ENCODE results near the gene AOC2.
"Not testable (repeated sequence)": the region's sequence is repeated elsewhere in the genome, so short reads cannot be mapped to it uniquely, and the experiment has no call there.

AOC2 gene

DNA sequence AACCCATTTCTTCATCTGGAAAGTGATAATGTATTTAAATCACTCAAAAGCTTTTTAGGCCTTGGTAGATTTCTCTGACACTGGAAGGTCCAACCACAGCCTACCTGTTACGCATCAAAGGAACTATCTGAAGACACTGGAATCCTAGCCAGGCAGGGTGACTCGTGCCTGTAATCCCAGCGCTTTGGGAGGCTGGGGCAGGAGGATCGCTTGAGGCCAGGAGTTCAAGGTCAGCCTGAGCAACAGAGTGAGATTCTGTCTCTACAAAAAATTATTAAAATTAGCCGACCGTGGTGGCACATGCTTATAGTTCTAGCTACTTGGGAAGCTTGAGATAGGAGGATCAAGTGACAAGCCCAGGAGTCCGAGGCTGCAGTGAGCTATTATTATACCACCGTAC lies 37.8 kb downstream of the AOC2 start:
- DNase-seq = no peak

DNA sequence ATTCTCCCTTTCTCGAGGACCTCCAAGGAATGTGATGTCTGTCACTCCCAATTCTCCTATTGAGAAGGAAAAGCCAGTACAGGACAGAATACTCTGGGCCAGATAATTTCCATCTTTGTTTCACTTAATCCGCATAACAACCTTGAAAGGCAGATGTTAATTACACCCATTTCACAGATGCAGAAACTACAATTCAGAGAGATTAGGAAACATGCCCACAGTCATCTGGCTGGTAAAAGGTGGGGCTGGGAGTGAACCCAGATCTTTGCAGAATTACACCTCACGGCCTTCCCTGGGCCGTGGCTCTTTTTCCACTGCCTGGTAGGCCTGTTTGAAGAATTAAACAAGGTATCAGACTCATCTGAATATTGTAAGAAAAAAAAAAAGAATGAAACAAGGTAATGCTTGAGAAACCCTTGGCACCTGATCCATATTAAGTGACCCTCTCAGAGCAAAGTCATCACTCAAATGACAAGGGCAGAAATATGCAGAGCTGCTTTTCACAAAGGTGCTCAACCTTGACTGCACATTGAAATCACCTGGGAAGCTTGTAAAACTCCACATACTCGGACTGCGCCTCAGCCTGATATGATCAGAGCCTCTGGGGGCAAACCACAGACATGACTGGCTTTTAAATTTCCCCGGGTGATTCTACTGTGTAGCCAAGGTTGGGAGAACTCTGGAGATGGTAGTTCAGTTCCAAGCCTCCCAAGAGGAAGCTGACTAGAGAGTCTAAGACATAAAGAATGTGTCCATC lies 39.6 kb downstream of the AOC2 start:
- DNase-seq = no peak

DNA sequence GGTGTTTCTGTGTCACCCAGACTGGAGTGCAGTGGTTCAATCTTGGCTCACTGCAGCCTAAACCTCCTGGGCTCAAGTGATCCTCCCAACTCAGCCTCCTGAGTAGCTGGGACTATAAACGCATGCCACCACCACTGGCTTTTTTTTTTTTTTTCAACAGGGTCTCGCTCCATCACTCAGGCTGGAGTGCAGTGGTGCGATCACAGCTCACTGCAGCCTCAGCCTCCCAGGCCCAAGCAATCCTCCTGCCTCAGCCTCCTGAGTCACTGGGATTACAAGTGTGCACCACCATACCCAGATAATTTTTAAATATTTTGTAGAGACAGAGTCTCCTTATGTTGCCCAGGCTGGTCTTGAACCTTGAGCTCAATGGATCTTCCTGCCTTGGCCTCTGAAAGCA lies 41.4 kb downstream of the AOC2 start:
- not testable (repeated sequence) for DNase-seq

DNA sequence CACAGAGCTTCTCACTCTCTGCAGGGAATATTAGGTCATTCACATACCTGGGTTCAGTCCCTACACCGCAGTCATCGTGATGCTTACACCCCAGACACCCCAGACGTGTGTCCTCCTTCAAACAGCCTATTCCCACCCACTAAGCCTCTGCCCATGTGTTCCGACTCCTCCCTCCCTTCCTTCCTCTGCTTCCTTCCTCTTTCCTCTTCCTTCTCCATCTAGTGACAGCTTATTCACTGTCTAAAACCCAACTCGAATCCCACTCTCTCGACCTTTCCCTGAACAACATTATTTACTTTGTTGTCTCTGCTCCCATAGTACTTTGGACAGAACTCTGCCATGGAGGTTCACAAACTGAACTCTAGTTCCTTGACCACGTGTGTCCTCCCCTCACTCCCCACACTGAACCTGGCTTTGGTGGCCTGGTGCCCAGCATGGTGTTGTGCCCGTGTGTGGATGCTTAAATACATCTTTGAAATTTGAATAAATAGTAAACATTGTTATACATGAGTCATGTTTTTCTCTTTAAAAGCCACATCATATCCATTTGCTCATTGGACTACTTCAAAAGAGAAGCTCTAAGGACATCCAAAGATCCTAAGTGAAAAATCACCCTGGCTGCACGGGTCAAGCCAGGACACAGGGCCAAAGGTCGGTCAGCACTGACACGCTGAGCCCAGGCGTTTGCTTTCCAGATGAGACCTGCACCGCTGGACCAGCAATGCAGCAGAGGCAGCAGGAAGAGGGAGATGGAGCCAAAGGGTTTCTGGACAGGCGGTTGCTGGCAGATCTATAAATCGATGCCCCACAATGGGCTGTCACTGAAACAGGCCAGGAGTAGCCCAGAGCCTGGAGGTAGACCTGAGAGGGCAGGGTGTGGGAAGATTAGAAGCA lies 42.1 kb downstream of the AOC2 start:
- DNase-seq = no peak

DNA sequence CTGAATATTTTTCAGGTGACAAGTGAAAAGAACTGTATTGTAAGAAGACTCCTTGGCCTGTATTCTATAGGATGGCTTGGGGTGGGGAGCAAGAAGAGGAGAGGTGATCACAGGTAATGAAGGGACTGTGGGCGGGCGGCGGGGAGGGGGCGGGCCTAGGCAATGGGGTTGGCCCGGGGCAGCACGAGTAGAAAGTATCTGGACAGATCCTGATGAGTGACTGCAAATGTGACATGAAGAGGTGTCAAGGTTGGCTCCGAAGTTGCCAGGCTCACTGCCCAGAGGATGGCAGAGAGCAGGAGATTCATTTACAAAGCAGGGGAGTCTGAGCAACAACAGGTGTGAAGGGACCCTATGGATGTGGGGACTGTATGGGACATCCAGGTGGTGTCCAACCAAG lies 45.4 kb downstream of the AOC2 start:
- no peak for DNase-seq

DNA sequence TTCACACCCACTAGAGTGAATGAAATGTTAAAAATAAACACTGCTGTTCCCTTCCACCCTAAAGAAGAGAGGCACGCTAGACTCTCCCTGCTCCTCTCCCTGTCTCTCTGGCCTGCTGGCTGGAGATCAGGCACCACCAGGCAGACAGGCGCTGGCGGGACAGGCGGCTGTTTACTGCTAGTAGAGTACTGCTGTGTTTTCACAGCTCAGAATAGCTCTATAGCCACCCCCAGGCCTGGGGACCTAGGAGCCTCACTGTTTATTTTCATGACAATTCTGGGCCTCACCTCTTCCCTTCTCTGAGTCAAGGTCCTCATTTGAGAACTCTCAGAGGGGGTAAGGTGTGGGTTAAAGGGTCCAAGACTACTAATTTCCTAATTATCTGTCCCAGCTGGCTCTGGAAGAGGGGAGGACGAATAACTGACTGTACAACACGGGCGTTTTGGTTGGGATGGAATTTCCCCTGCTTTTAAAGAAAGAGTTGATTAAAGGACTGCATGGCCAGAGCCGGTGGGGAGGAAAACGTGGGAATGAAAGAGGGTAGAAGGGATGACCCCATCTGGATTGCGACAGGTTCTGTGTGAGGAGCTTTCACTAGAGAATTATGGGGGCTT lies 47.3 kb downstream of the AOC2 start:
- no peak for DNase-seq

DNA sequence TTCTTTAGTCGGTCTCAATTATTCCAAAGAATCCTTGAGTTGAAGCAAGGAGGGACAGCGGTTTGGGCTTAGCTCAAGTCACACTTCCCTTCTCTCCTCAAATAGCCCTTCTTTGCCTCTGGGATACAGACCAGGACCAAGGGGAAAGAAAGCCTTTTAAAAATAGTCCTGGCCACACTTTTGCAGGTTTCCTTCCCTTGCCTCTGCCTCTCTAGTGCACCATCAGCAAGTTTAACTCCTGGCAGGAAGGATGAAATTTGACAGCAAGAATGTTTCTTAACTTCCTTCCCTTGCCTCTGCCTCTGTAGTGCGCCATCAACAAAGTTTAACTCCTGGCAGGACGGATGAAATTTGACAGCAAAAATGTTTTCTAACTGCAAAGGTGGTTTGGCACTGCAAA lies 49.0 kb downstream of the AOC2 start:
- DNase-seq = no peak

DNA sequence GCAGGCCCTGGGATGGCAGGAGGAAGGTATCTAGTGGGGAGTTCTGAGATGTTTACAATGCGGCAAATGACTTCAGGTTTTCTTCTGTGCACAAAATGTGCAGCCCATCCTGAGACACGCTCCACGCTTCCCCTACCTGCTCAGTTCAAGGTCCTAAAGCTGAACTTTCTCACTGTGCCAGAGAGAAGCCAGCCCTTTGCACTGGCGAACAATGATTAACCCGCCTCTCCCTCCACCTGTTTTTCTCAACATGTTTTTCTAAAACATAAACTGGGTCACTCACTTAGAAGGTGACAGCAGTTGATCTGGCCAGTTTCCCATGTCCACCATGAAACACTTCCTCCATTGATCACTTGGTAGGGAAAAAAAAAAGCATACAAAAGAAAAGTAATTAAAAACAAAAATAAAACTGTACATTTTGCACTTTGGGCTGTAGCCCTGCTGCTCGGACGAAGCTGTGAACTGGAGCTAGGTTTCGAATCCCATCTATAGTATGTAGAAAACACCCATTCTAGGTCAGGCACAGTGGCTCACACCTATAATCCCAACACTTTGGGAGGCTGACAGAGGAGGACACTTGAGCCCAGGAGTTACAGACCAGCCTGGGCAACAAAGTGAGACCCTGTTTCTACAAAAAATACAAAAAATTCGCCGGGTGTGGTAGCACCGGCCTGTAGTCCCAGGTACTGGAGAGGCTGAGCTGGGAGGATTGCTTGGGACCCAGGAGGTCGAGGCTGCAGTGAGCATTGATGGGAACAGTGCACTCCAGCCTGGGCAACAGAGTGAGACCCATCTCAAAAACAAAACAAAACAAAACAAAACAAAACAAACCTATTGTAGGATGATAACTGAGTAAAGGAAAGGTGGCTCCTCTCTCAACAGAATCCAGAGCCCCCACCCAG lies 50.2 kb downstream of the AOC2 start:
- no peak for DNase-seq

DNA sequence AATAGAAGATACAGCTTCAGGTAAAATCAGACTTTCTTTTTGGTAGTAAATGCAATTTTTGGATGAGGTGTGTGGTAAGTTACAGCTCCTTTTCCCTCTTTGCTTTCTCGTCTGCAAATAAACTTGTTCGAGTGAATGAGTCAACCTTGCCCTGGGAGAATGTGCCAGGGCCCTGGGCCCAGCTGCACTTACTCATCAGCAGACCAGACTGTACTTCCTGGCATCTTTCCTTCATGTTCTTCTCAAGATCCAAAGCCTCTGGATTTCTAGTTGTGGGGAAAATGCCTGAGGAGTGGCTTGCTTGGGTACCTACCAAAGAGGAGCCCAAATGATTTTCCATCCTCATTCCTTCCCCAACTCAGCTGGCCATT lies 50.8 kb downstream of the AOC2 start:
- DNase-seq = no peak

DNA sequence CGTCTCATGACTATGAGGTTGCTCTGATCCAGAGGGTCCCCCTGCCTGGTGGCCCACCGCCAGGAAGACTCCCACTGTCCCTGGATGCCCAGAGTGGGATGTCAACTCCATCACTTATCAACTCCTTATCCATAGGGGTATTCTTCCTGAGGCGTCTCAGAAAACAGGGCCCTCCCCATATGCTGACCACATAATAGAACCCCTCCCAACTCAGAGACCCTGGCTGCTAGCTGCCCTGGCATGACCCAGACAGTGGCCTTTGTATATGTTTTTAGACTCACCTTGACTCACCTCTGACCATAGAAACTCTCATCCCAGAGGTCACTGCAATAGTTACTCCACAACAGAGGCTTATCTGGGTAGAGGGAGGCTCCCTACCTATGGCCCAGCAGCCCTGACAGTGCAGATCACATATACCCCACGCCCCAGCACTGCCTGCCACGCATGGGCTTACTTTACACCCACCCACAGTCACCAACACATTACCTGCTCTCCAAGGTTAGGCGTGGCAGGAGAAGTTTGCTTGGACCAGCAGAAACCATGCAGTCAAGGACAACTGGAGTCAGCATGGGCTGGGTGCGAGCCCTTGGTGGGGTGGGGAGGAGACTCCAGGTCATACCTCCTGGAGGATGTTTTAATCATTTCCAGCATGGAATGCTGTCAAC lies 53.9 kb downstream of the AOC2 start:
- DNase-seq = no peak

DNA sequence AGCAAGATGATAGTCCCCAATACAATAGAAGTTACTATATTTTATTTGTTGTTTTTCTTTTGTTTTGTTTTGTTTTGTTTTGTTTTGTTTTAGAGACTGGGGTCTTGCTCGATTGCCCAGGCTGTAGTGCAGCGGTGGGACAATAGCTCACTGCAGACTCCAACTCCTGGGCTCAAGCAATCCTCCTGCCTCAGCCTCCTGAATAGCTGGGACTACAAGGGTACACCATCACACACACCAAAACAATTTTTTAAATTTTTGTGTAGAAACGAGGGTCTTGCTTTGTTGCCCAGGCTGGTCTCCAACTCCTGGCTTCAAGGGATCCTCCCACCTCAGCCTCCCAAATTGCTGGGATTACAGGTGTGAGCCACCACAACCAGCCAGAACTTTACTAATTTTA lies 55.6 kb downstream of the AOC2 start:
- DNase-seq = not testable (repeated sequence)
